ENCODE results near the gene PRPF18.

GRCh38 chr10:13654118-13654830 lies 67.5 kb downstream of the PRPF18 start:
- TF ChIP-seq PKNOX1 (IDR thresholded peaks at IDR 0.05): no peak
- TF ChIP-seq FOXM1 (IDR thresholded peaks at IDR 0.05; ENCODE audit: borderline replicate concordance): no peak
- TF ChIP-seq NFRKB (IDR thresholded peaks at IDR 0.05): no peak
- no peak for TF ChIP-seq ELF4 (IDR thresholded peaks at IDR 0.05)
- no peak for TF ChIP-seq SUZ12 (IDR thresholded peaks at IDR 0.05)
- no peak for TF ChIP-seq SP1 (IDR thresholded peaks at IDR 0.05)
